GM19467 (cell line): ENCODE results near the gene RNF151.
A peak's percentile ranks its signal among the peaks of the same experiment; 100 is the strongest.

ENCODE experiments used
- ATAC-seq: cut with Tn5 transposase; IDR thresholded peaks from one replicate; pipeline ENCODE4 v1.9.1; 2021; ENCODE audit warnings: mild to moderate bottlenecking, moderate library complexity; ENCODE audit not compliant: unreplicated experiment

RNF151 gene

GRCh38 chr16:1991135-1991551, 24.5 kb downstream of the RNF151 start:
- ATAC-seq = peak; percentile 43

GRCh38 chr16:1991588-1991947, 24.9 kb downstream of the RNF151 start:
- ATAC-seq = no peak

GRCh38 chr16:1991948-1992703, 25.5 kb downstream of the RNF151 start:
- peak; percentile 41 for ATAC-seq

- ATAC-seq = no peak
Measured at GRCh38 chr16:1992704-1993317, 26.2 kb downstream of the RNF151 start.

GRCh38 chr16:1993731-1994131, 27.1 kb downstream of the RNF151 start:
- ATAC-seq = no peak

GRCh38 chr16:1997494-1998359, 31.1 kb downstream of the RNF151 start:
- no peak for ATAC-seq

GRCh38 chr16:1998360-1998835, 31.7 kb downstream of the RNF151 start:
- ATAC-seq = no peak

- ATAC-seq = no peak
Measured at GRCh38 chr16:1998852-1999801, 32.5 kb downstream of the RNF151 start.

- ATAC-seq = no peak
Measured at GRCh38 chr16:1999866-2000514, 33.3 kb downstream of the RNF151 start.

- no peak for ATAC-seq
Measured at GRCh38 chr16:2001035-2001434, 34.4 kb downstream of the RNF151 start.

GRCh38 chr16:2001456-2002355, 35.0 kb downstream of the RNF151 start:
- no peak for ATAC-seq

GRCh38 chr16:2002406-2003230, 36.0 kb downstream of the RNF151 start:
- ATAC-seq = no peak

GRCh38 chr16:2003231-2003826, 36.7 kb downstream of the RNF151 start:
- no peak for ATAC-seq

- peak; percentile 51 for ATAC-seq
Measured at GRCh38 chr16:2003827-2004641, 37.4 kb downstream of the RNF151 start.

- no peak for ATAC-seq
Measured at GRCh38 chr16:2004795-2005517, 38.3 kb downstream of the RNF151 start.

GRCh38 chr16:2005646-2006045, 39.0 kb downstream of the RNF151 start:
- ATAC-seq = no peak
